Measurements from ENCODE around the gene SESN2.
A peak's percentile ranks its signal among the peaks of the same experiment; 100 is the strongest.

Gene SESN2, protein sequence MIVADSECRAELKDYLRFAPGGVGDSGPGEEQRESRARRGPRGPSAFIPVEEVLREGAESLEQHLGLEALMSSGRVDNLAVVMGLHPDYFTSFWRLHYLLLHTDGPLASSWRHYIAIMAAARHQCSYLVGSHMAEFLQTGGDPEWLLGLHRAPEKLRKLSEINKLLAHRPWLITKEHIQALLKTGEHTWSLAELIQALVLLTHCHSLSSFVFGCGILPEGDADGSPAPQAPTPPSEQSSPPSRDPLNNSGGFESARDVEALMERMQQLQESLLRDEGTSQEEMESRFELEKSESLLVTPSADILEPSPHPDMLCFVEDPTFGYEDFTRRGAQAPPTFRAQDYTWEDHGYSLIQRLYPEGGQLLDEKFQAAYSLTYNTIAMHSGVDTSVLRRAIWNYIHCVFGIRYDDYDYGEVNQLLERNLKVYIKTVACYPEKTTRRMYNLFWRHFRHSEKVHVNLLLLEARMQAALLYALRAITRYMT

GRCh38 chr1:28259252-28259933 lies at the start of gene SESN2:
SESN2 (plus strand) TSS chr1:28259518; CDS start chr1:28259848, 330 bp downstream.
- peak within 1 kb of the TSS; percentile 69 to 93 (median 86) for H3K27ac ChIP-seq

GRCh38 chr1:28209700-28210099 lies 49.6 kb upstream of the SESN2 start:
- Histone ChIP-seq H3K27ac (no peak overlapping the region), H3K4me3 (no peak overlapping the region)

More at GRCh38 chr1:28259252-28259933, at the start of gene SESN2:
- H3K4me3 ChIP-seq = peak within 1 kb of the TSS; percentile 82 to 100 (median 93)

DNA sequence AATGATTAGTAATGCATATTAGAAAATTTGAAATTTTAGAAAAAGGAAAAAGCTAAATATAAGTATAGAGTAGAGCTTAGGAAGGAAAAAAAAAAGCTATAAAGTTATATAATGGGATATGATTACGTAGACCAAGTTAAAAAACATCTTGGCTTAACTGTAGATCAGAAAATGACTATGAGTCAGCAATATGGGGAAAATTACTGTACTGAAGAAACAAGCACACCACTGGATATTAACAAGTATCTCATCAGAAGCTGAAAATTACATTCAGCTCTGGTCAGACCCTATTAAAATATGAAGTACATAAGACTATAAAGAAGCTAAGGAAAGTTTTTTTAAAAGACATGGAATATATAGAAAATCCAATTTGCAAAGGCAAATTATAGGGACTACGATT lies 46.0 kb upstream of the SESN2 start:
- Histone ChIP-seq H3K4me3 (no peak overlapping the region), H3K27ac (no peak overlapping the region)

DNA sequence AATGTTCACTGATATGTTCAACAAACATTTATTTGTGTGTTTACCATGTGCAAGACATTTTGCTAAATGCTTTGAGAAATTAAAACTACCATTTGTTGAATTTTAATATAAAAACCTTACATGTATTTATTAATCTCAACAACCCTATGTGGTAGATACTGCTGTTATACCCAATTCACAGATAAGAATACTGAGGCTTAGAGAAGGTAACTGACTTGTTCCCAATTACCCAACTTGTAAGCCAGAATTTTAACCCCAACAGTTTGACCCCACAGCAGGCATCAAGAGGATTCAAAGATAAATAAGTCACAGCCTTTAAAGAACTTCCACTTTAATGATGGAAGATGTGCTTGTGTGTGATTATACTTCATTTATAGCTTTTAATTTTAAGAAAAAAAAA lies 30.2 kb upstream of the SESN2 start:
- Histone ChIP-seq H3K27ac (no peak overlapping the region), H3K4me3 (no peak overlapping the region)

GRCh38 chr1:28229996-28230395 lies 29.3 kb upstream of the SESN2 start:
- no peak overlapping the region for H3K4me3 ChIP-seq

DNA sequence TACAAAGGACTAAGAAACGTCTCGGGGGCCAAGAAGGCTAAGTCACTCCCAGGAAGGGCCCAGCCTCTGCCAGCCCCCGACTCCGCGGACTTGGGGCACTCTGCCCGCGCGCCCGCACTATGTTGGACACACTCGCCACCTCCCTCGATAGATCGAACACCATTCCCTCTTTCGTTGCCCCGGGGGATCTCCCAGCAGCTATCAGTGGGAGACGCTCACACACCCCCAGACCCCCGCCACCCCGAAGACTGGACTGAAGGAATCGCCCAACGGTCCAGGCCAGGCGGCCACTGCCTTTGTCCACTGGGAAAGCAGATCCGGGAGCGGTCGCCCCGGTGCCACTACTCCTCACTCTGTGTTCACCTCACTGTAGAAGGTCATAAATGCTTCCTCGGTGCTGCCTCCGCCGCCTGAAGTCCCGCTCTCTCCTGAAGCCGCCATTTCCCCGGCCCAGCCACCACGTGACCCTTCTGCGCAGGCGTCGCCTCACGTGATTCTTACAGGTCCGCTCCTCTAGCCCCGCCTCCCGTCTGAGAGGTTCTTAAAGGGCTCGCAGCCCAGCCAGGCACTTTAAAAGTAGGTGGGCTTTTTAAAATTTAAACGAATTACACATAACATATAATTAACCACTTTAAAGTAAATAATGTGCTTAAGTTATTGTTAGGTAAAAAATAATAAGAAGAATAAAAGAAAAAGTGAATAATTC lies 26.6 kb upstream of the SESN2 start, which contains the start of gene DNAJC8:
Gene DNAJC8 (minus strand): TSS at position 472 of the 706 bp plus-strand sequence. CDS start 31 bp downstream, at position 441.
- peak within 1 kb of the TSS in 20 of 21 experiments; percentile 63 to 98 (median 90) for H3K27ac ChIP-seq
- H3K4me3 ChIP-seq = peak within 1 kb of the TSS; percentile 90 to 99 (median 94)

More at GRCh38 chr1:28229996-28230395, 29.3 kb upstream of the SESN2 start:
- no peak overlapping the region for H3K27ac ChIP-seq

DNA sequence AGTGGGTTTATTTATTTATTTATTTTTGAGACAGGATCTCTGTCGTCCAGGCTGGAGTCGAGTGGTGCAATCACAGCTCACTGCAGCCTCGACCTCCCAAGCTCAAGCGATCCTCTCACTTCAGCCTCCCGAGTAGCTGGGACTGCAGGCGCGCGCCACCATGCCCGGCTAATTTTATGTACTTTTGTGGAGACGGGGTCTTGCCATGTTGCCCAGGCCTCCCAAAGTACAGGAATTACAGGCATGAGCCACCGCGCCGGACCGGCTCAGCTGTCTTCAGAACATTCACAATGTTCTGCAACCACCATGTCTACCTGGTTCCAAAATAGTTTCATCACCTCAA lies 26.1 kb upstream of the SESN2 start:
- peak overlapping the region in 6 of 7 experiments; percentile 90 to 99 (median 96) for H3K4me3 ChIP-seq
- H3K27ac ChIP-seq = peak overlapping the region in 14 of 21 experiments; percentile 32 to 98 (median 90)

- Histone ChIP-seq H3K27ac (peak within 1 kb of the TSS; percentile 50 to 98 (median 91)), H3K4me3 (peak within 1 kb of the TSS; percentile 64 to 98 (median 96))
Observed at GRCh38 chr1:28235755-28236655, 23.3 kb upstream of the SESN2 start, which contains the start of gene ATP5IF1. ATP5IF1 (plus strand) TSS chr1:28236124; CDS start chr1:28236184, 60 bp downstream.

GRCh38 chr1:28236656-28237322 lies 22.5 kb upstream of the SESN2 start:
- peak overlapping the region in 20 of 21 experiments; percentile 80 to 98 (median 91) for H3K27ac ChIP-seq
- peak overlapping the region; percentile 64 to 98 (median 96) for H3K4me3 ChIP-seq

GRCh38 chr1:28239004-28239403 lies 20.3 kb upstream of the SESN2 start:
- H3K4me3 ChIP-seq = no peak overlapping the region
- H3K27ac ChIP-seq = peak overlapping the region in 1 of 21 experiments; percentile 0

- Histone ChIP-seq H3K4me3 (no peak overlapping the region), H3K27ac (no peak overlapping the region)
Observed at GRCh38 chr1:28240024-28240423, 19.3 kb upstream of the SESN2 start.

DNA sequence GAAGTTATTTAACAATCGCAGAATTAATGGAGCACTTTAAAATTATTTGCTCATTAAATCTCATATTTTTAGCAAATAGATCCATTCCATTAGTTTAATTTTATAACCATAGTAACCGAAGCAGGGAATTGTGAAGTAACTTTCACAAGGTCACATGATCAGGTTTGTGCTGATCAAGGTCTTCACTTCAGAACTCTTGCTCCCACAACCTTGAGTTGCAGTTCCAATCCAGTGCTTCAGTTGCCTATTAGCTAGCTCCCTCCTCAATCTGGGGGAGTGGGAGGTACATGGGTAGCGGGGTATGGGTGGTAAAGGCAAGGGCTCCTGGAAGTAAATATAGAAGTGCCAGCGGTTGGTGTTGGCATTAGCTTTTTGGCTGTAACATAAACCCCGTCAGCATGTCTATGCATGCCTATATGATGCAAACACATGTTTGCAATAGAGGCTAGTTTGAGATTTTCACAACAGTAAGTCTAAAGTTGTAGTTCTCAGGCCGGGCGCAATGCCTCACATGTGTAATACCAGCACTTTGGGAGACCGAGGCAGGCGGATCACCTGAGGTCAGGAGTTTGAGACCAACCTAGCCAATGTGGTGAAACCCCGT lies 17.6 kb upstream of the SESN2 start:
- Histone ChIP-seq H3K27ac (peak overlapping the region in 9 of 21 experiments; percentile 14 to 48 (median 24)), H3K4me3 (no peak overlapping the region)

DNA sequence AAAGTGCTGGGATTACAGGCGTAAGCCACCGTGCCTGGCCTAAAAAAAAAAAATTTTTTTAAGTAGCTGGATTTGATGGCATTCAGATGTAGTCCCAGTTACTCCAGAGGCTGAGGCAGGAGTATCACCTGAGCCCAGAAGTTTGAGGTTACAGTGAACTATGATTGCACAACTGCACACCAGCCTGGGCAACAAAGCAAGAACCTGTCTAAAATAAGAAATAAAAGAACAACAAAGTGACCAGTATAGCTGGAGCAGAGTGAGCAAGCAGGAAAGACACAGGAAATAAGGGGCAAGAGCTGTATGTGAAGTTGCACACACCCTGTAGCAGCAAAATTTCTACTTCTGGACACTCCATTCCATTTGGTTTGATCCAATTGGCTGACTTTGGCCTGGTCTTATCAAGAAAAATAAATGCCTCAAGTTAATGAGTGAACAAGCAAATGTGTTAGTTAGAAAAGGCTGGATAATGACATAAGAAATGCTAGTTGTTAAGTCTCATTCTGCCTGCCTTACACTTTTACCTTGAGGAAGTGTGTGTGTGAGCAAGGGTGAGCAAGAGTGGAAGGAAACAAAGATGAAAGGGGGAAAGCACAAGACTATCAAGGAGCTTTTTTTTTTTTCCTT lies 15.5 kb upstream of the SESN2 start:
- Histone ChIP-seq H3K4me3 (no peak overlapping the region), H3K27ac (peak overlapping the region in 3 of 21 experiments; percentile 8 to 36 (median 18))

DNA sequence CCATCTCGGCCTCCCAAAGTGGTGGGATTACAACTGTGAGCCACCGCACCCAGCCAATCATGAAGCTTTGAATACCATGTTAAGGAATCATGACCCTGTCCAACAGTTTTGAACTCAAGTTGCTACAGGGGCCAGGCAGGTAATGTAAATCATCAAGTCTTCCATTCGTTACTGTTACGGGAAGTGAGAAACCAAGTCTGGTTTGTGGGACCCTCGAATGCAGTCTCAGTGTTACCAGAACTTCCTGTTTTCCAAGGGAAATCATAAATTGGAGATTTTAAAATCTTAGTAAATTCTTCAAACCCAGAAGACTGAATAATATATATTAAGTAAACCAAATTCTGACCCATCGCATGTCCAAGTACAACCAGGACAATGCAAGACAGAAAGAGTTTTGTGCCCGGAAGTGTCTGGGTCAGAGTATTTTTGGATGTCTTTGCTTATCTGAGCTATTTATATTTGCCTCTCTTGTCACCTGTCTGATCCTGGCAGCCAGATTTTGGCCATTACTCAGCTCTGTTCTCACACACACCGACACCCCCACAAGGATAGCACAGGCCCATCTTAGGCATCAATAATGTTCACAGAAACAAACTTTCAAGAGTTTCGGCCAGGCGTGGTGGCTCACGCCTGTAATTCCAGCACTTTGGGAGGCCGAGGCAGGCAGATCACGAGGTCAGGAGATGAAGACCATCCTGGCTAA lies 14.6 kb upstream of the SESN2 start:
- Histone ChIP-seq H3K27ac (peak overlapping the region in 7 of 21 experiments; percentile 3 to 54 (median 27)), H3K4me3 (no peak overlapping the region)

DNA sequence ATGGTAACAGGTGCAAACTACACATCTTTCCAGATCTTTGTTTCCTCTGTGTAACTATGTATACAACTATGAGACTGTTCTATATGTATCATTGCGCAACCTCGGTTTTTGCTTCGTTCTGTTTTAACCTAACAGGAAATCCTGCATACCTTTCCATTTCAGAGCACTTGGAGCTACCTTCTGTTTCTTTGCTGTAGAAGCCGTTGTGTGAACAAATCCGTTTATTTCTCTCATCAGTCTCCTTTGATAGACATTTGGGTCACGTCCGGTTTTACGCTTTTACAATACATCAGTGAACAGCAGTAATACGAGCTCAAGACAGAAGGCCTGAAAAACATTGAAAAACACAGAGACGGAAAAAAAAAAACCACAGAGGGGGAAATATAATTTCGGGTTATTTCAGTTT lies 12.9 kb upstream of the SESN2 start:
- Histone ChIP-seq H3K4me3 (peak overlapping the region; percentile 42 to 67 (median 51)), H3K27ac (peak overlapping the region in 20 of 21 experiments; percentile 71 to 90 (median 82))

- peak overlapping the region in 20 of 21 experiments; percentile 43 to 95 (median 80) for H3K27ac ChIP-seq
- H3K4me3 ChIP-seq = peak overlapping the region in 2 of 7 experiments; percentile 11 to 17
Observed at GRCh38 chr1:28247612-28248272, 11.6 kb upstream of the SESN2 start.
